ENCODE measurements around the gene NUDT16L1.

Gene NUDT16L1

DNA sequence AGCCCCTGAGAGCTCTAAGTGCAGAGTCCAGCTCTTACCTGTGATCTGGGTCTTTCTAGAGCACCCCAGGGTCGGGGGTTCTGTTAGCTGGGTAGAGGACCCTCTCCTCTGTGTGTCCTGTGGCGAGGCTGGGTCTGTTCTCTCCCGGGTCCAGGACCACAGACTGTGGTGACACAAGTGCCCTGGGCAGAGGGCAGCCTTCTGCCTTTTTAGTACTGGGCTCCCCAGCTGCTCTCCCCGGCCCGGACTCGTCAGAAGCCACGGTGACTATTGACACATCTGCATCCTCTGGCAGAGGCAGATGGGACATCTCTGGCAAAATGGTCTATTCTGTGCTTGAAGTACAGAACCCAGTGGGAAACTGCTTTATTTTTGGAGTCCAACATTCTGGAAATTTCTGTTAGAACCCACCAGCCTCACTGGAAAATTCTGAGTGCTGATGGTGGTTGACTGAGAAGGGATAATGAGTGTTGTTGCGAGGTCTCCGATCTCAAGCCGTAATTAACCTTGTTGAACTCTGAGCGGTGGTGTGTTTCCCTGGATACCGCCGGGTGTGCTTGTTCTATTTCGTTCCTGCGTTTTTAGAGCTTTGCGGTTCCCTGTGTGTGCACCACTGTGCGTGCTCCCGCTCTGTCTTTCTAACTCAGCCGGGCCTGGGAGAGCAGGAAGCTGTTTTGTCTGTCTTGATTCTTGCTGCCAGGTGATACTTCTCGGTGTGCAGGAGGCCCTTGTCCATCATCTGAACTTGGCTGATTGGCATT is 26.0 kb upstream of the NUDT16L1 start:
- TF ChIP-seq, protein P1, sequence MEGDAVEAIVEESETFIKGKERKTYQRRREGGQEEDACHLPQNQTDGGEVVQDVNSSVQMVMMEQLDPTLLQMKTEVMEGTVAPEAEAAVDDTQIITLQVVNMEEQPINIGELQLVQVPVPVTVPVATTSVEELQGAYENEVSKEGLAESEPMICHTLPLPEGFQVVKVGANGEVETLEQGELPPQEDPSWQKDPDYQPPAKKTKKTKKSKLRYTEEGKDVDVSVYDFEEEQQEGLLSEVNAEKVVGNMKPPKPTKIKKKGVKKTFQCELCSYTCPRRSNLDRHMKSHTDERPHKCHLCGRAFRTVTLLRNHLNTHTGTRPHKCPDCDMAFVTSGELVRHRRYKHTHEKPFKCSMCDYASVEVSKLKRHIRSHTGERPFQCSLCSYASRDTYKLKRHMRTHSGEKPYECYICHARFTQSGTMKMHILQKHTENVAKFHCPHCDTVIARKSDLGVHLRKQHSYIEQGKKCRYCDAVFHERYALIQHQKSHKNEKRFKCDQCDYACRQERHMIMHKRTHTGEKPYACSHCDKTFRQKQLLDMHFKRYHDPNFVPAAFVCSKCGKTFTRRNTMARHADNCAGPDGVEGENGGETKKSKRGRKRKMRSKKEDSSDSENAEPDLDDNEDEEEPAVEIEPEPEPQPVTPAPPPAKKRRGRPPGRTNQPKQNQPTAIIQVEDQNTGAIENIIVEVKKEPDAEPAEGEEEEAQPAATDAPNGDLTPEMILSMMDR (IDR thresholded peaks at IDR 0.05; ENCODE audit: low read depth, low read length, missing control alignments): no peak
- no peaks in the 10 kb centered on the region for H3K27me3 ChIP-seq (replicated peaks)
- H3K4me3 ChIP-seq (ENCODE audit: low read depth, low read length): no peak overlapping the region
- H3K36me3 ChIP-seq (replicated peaks): peaks cover 73% of the 10 kb centered on the region
- no peak for DNase-seq
- in situ Hi-C loops (cut with HindIII; ENCODE audit: low pct_ligation_motif_present, low sequenced_read_pairs): no loop called here
- no peak overlapping the region for H3K27ac ChIP-seq

DNA sequence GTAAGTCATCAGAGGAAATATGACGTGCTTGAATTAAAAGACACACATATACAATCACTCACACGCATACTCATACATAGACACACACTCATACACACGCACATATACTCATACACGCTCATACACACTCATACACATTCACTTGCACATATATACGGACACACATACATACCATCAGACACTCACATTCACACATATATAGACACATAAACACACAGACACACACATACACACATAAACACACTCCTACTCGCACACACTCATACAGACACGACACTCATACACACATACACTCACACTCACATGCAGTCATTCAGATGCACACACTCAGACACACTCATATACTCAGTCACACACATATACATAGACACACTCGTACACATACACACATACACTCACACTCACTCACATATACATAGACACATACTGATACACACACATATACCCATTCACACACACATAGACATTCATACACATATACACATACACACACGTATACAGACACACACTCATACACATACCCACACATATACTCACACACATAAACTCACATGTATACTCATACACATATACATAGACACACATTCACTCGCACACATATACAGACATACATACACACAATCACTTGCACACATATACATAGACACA is 24.9 kb upstream of the NUDT16L1 start:
- no peak overlapping the region for H3K4me3 ChIP-seq (ENCODE audit: low read depth, low read length)
- TF ChIP-seq, protein P1 (IDR thresholded peaks at IDR 0.05; ENCODE audit: low read depth, low read length, missing control alignments): no peak
- in situ Hi-C loops (cut with HindIII; ENCODE audit: low pct_ligation_motif_present, low sequenced_read_pairs): no loop called here
- DNase-seq: no peak
- no peak overlapping the region for H3K27ac ChIP-seq
- H3K36me3 ChIP-seq (replicated peaks): peaks cover 74% of the 10 kb centered on the region
- no peaks in the 10 kb centered on the region for H3K27me3 ChIP-seq (replicated peaks)

DNA sequence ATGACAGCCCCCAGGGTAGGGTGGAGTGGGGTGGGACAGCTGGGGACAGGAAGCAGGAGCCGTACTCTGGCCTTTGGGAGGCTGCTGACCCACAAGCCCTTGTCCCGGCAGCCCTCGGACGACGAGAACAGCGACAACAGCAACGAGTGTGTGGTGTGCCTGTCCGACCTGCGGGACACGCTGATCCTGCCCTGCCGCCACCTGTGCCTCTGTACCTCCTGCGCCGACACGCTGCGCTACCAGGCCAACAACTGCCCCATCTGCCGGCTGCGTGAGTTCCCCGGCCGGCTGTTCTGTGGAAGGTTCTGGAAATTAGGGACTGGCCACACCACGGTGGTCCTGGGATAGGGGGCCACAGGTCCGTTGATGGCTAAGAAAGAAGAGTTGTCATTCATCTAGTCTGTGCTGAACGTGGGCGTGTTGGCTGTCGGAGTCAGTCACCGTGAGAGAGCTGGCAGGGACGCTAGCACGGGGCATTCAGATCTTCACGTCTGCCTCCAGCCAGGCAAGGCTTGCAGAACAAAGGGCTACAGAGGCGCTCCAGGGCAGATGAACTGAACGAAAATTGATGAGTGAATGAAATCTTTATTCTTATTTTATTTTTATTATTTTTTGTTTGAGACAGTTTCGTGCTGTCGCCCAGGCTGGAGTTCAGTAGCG is 19.8 kb upstream of the NUDT16L1 start:
- Histone ChIP-seq H3K36me3 (replicated peaks) (peaks cover 52% of the 10 kb centered on the region), H3K27me3 (replicated peaks) (no peaks in the 10 kb centered on the region), H3K4me3 (ENCODE audit: low read depth, low read length) (no peak overlapping the region), H3K27ac (no peak overlapping the region)
- in situ Hi-C loops (cut with HindIII; ENCODE audit: low pct_ligation_motif_present, low sequenced_read_pairs): no loop called here
- TF ChIP-seq, protein P1 (IDR thresholded peaks at IDR 0.05; ENCODE audit: low read depth, low read length, missing control alignments): no peak
- no peak for DNase-seq

DNA sequence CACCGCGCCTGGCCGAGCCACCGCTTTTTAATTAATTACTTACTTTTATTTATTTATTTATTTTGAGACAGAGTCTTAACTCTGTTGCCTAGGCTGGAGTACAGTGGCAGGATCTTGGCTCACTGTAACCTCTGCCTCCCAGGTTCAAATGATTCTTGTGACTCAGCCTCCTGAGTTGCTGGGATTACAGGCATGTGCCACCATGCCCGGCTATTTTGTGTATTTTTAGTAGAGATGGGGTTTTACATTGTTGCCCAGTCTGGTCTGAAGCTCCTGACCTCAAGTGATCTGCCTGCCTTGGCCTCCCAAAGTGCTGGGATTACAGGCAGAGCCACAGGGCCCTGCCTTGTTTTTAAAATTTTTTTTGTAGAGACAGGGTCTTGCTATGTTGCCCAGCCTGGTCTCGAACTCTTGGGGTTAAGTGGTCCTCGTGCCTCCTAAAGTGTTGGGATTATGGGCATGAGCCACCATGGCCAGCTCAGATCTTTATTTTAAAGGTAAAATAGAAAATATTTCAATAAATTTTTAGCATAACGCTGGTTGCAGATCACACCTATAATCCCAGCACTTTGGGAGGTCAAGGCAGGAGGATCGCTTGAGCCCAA is 18.3 kb upstream of the NUDT16L1 start:
- Histone ChIP-seq H3K4me3 (ENCODE audit: low read depth, low read length) (no peak overlapping the region), H3K36me3 (replicated peaks) (peaks cover 39% of the 10 kb centered on the region), H3K27me3 (replicated peaks) (no peaks in the 10 kb centered on the region), H3K27ac (no peak overlapping the region)
- TF ChIP-seq, protein P1 (IDR thresholded peaks at IDR 0.05; ENCODE audit: low read depth, low read length, missing control alignments): no peak
- in situ Hi-C loops (cut with HindIII; ENCODE audit: low pct_ligation_motif_present, low sequenced_read_pairs): no loop called here
- DNase-seq: no peak

DNA sequence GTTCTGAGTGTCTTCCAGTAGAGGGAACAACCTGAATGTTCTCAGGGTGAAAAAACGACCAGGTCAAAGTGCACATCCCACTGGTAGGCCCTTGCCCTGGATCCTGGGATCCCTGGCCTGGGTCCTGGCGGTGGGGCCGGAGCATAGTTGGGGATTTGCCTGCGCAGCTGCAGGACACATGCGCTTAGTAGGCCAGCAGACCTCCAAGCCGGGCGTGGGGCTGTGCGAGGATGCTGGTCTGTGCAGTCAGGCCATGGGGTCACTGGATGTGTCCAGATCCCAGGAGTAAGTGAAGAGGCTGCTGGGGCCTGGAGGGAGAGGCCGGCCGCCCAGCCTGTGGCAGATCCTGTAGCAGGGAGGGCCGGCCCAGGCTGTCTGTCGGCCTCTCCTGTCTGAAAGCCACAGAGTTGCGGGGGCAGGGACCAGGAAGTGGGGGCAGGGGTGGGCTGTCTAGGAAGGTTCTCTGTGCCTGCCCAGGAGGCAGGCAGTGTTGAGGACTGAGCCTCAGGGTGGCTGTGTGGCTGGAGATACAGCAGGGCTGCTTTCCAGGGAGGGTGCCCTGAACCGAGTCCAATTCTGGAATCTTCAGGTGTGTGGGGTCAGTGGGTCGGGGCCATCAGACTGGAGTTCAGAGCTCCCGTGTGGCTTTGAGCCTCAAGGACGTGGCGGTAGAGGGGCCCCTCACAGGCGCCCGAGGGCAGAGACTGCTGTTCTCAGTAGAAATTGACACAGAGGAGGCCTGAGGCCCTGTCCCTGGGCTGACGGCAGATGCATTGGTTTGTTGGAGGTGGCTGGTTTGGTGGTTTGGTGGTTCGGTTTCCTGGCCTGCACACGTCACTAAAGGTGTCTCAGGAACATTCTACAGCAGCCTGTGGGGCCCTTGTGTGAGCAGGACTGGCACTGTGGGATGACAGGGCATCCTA is 17.2 kb upstream of the NUDT16L1 start:
- Histone ChIP-seq H3K36me3 (replicated peaks) (peaks cover 31% of the 10 kb centered on the region), H3K27me3 (replicated peaks) (no peaks in the 10 kb centered on the region), H3K27ac (no peak overlapping the region), H3K4me3 (ENCODE audit: low read depth, low read length) (no peak overlapping the region)
- in situ Hi-C loops (cut with HindIII; ENCODE audit: low pct_ligation_motif_present, low sequenced_read_pairs): no loop called here
- DNase-seq: no peak
- TF ChIP-seq, protein P1 (IDR thresholded peaks at IDR 0.05; ENCODE audit: low read depth, low read length, missing control alignments): no peak

Measured in brain microvascular endothelial cell (primary cell).